ENCODE results near the gene IGFBP7.

IGFBP7 gene

GRCh38 chr4:57154926-57155325, 44.7 kb upstream of the IGFBP7 start:
- TF ChIP-seq, protein P1, sequence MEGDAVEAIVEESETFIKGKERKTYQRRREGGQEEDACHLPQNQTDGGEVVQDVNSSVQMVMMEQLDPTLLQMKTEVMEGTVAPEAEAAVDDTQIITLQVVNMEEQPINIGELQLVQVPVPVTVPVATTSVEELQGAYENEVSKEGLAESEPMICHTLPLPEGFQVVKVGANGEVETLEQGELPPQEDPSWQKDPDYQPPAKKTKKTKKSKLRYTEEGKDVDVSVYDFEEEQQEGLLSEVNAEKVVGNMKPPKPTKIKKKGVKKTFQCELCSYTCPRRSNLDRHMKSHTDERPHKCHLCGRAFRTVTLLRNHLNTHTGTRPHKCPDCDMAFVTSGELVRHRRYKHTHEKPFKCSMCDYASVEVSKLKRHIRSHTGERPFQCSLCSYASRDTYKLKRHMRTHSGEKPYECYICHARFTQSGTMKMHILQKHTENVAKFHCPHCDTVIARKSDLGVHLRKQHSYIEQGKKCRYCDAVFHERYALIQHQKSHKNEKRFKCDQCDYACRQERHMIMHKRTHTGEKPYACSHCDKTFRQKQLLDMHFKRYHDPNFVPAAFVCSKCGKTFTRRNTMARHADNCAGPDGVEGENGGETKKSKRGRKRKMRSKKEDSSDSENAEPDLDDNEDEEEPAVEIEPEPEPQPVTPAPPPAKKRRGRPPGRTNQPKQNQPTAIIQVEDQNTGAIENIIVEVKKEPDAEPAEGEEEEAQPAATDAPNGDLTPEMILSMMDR (IDR thresholded peaks at IDR 0.05; ENCODE audit: low read length, missing control alignments) = no peak
- no peak overlapping the region for H3K4me3 ChIP-seq (replicated peaks; ENCODE audit: low read depth, low read length)
- DNase-seq (ENCODE audit: low read depth) = no peak

- peak; percentile 35 for DNase-seq (ENCODE audit: low read depth)
- H3K4me3 ChIP-seq (replicated peaks; ENCODE audit: low read depth, low read length) = no peak overlapping the region
- TF ChIP-seq, protein P1 (IDR thresholded peaks at IDR 0.05; ENCODE audit: low read length, missing control alignments) = no peak
These were observed 44.0 kb upstream of the IGFBP7 start for GRCh38 chr4:57154191-57154590.

- no peak overlapping the region for H3K4me3 ChIP-seq (replicated peaks; ENCODE audit: low read depth, low read length)
- TF ChIP-seq, protein P1 (IDR thresholded peaks at IDR 0.05; ENCODE audit: low read length, missing control alignments) = no peak
These were observed 43.0 kb upstream of the IGFBP7 start for GRCh38 chr4:57153207-57153606.

DNA sequence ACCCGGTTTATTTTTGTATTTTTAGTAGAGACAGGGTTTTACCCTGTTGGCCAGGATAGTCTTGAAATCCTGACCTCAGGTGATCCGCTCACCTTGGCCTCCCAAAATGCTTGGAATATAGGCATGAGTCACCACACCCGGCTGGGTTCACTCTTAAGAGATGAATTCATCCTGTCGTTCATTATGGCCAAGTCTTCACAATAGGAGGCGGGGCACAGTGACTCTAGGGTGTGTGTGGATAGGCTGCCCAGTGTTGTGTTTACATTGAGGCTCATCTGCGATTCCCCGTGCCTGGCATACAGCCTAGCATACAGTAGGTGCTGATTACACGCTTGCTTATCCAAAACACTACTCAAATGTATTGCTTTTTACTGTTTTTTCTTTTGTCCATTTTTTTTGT, 41.3 kb upstream of the IGFBP7 start:
- TF ChIP-seq, protein P1 (IDR thresholded peaks at IDR 0.05; ENCODE audit: low read length, missing control alignments) = no peak
- no peak overlapping the region for H3K4me3 ChIP-seq (replicated peaks; ENCODE audit: low read depth, low read length)
- peak; percentile 32 for DNase-seq (ENCODE audit: low read depth)

More at GRCh38 chr4:57153207-57153606, 43.0 kb upstream of the IGFBP7 start:
- no peak for DNase-seq (ENCODE audit: low read depth)

DNA sequence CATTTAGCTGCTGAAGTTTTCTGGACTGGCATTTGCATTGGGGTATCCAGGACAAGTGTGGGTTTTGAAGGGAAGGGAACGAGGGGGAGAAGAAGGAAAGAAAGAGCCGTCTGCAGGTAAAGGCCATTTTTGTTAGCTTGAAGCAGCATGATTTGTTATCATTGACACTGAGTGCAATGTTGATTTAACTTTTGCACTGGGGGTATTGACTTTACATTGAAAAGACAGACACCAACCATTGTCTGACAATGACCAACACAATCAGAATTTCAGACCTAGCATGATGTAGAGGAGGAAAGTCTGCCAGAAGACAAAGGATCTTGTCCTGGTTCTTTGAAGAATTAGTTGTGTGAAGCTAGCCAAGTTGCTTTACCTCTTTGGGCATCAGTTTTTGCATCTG, 39.6 kb upstream of the IGFBP7 start:
- H3K4me3 ChIP-seq (replicated peaks; ENCODE audit: low read depth, low read length) = no peak overlapping the region
- no peak for DNase-seq (ENCODE audit: low read depth)
- TF ChIP-seq, protein P1 (IDR thresholded peaks at IDR 0.05; ENCODE audit: low read length, missing control alignments) = no peak

DNA sequence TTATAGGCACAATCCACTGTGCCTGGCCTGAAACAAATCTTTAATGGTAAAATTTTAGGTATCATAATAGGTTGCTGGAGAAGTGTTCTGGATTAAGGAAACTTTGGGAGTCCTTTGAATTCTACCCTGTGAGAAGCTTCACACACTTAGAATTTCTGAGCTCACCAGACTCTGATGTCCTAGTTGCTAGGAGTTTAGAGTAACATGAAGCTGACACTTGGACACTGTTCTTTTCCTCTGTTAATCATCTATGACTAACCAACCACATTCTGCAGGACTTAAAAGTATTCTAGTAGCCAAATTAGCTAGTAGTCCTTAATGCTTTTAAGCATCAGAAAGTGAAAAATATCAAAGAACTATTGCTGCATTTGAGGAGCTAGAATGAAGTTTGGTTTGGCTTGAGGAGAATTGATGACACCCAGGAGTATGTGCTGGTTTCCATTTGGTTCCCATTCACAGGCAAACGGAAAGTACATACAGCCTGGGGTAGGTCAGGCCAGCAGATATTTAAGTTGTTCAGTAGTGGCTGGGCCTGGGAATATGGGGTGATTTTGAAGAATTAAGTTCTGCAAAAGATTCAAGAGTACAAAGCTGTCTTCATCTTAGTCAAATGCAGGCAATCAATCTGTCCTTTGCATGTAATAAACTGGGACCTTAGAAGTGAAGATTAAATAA, 38.8 kb upstream of the IGFBP7 start:
- DNase-seq (ENCODE audit: low read depth) = peak; percentile 59
- TF ChIP-seq, protein P1 (IDR thresholded peaks at IDR 0.05; ENCODE audit: low read length, missing control alignments) = no peak
- no peak overlapping the region for H3K4me3 ChIP-seq (replicated peaks; ENCODE audit: low read depth, low read length)

- TF ChIP-seq, protein P1 (IDR thresholded peaks at IDR 0.05; ENCODE audit: low read length, missing control alignments) = no peak
- no peak overlapping the region for H3K4me3 ChIP-seq (replicated peaks; ENCODE audit: low read depth, low read length)
- no peak for DNase-seq (ENCODE audit: low read depth)
These were observed 38.0 kb upstream of the IGFBP7 start for GRCh38 chr4:57148177-57148576.

Measured in fibroblast of pulmonary artery (primary cell).